ENCODE results near the gene LRP4. TPM values are rescaled to one million over a fixed set of nuclear protein-coding genes. Genes with fewer than 3 reads are reported as not detected.
A peak's percentile ranks its signal among the peaks of the same experiment; 100 is the strongest.

Gene LRP4
- total RNA-seq, 1 donor = 7.5 TPM

GRCh38 chr11:46850829-46851380, 67.4 kb downstream of the LRP4 start:
- no peak for DNase-seq (ENCODE audit: low read depth in 2 of 3, low spot score in 2 of 3)

- DNase-seq (ENCODE audit: low read depth in 2 of 3, low spot score in 2 of 3) = no peak
Observed at GRCh38 chr11:46849631-46850030, 68.7 kb downstream of the LRP4 start.

GRCh38 chr11:46846510-46846830, 71.9 kb downstream of the LRP4 start:
- no peak for DNase-seq (ENCODE audit: low read depth in 2 of 3, low spot score in 2 of 3)

GRCh38 chr11:46845740-46846509, 72.4 kb downstream of the LRP4 start, which contains the start of gene CKAP5:
Gene CKAP5 (minus strand): TSS chr11:46846280. CDS start chr11:46821231, 25,049 bp downstream.
- peak; percentile 64 to 90 (median 88) for DNase-seq (ENCODE audit: low read depth in 2 of 3, low spot score in 2 of 3)

- DNase-seq (ENCODE audit: low read depth in 2 of 3, low spot score in 2 of 3) = no peak
Observed at GRCh38 chr11:46845440-46845739, 73.0 kb downstream of the LRP4 start.

- no peak for DNase-seq (ENCODE audit: low read depth in 2 of 3, low spot score in 2 of 3)
Observed at GRCh38 chr11:46840116-46840515, 78.2 kb downstream of the LRP4 start.

- DNase-seq (ENCODE audit: low read depth in 2 of 3, low spot score in 2 of 3) = no peak
Observed at GRCh38 chr11:46838501-46838900, 79.8 kb downstream of the LRP4 start.

- no peak for DNase-seq (ENCODE audit: low read depth in 2 of 3, low spot score in 2 of 3)
Observed at GRCh38 chr11:46837860-46838259, 80.5 kb downstream of the LRP4 start.

- DNase-seq (ENCODE audit: low read depth in 2 of 3, low spot score in 2 of 3) = no peak
Observed at GRCh38 chr11:46836870-46837269, 81.5 kb downstream of the LRP4 start.

- no peak for DNase-seq (ENCODE audit: low read depth in 2 of 3, low spot score in 2 of 3)
Observed at GRCh38 chr11:46836431-46836830, 81.9 kb downstream of the LRP4 start.

- DNase-seq (ENCODE audit: low read depth in 2 of 3, low spot score in 2 of 3) = no peak
Observed at GRCh38 chr11:46835897-46836296, 82.5 kb downstream of the LRP4 start.

- DNase-seq (ENCODE audit: low read depth in 2 of 3, low spot score in 2 of 3) = no peak
Observed at GRCh38 chr11:46834821-46835220, 83.5 kb downstream of the LRP4 start.

GRCh38 chr11:46832511-46833214, 85.7 kb downstream of the LRP4 start:
- DNase-seq (ENCODE audit: low read depth in 2 of 3, low spot score in 2 of 3) = no peak

GRCh38 chr11:46827995-46828394, 90.4 kb downstream of the LRP4 start:
- no peak for DNase-seq (ENCODE audit: low read depth in 2 of 3, low spot score in 2 of 3)

- DNase-seq (ENCODE audit: low read depth in 2 of 3, low spot score in 2 of 3) = peak in 2 of 3 donors; percentile 66 to 76
Observed at GRCh38 chr11:46826310-46827044, 91.9 kb downstream of the LRP4 start.

GRCh38 chr11:46808799-46809431, 109.4 kb downstream of the LRP4 start:
- DNase-seq (ENCODE audit: low read depth in 2 of 3, low spot score in 2 of 3) = peak in 2 of 3 donors; percentile 36 to 61

Other genes starting within 250 kb of the LRP4 start
- gene ARHGAP1, start 217.9 kb downstream of the LRP4 start, total RNA-seq = 50.4 TPM
- gene ZNF408, start 217.5 kb downstream of the LRP4 start, total RNA-seq = 11.6 TPM
- gene F2, start 199.3 kb downstream of the LRP4 start, total RNA-seq = under 0.01 TPM
- gene CKAP5, start 72.3 kb downstream of the LRP4 start, total RNA-seq = 24.2 TPM
- gene CSTPP1, start 18.2 kb upstream of the LRP4 start, total RNA-seq = 52.8 TPM